ENCODE results near the gene NKX6-1.

DNA sequence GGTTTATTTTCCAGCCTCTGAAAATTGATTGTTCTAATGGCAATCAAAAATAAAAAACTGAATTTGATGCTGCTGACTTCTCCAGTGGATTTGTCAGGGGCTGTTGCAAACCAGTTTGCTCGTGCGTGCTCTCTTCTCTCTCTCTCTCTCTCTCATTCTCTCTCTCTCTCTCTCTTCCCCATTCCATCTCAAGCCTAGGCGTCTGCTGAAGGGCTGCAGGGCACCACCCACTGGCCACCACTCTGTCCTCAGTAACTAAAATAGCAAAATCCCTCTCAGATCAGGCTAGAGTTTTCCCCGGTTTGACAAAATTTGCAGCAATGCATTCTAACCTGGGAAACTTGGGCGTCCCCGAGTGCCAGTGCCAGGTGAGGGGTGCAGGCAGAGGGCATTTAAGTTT, 19.4 kb downstream of the NKX6-1 start:
- TF ChIP-seq POLR2A (IDR thresholded peaks at IDR 0.05) (no peak), CTCF (IDR thresholded peaks at IDR 0.05) (no peak)
